Fibroblast of villous mesenchyme (primary cell): ENCODE measurements around the gene CALU. TPM values are rescaled to one million over a fixed set of nuclear protein-coding genes. Genes with fewer than 3 reads are reported as not detected.

Source experiments
- DNase-seq: peaks from one replicate; pipeline ENCODE4 v3.0.0-alpha.2; 2010; ENCODE audit warnings: low read depth
- H3K4me3 ChIP-seq: 2 replicates; pipeline ENCODE4 v1.5.1; 2011; ENCODE audit warnings: low read depth, mild to moderate bottlenecking, low read length
- CTCF ChIP-seq: IDR thresholded peaks from 2 replicates; pipeline ENCODE4 v1.5.1; 2012; ENCODE audit warnings: low read depth, mild to moderate bottlenecking, low read length; ENCODE audit not compliant: insufficient read depth
- small RNA-seq: library from RNA; depleted of rRNA; stranded (forward); fragments of <200 nt; gene quantifications from one replicate; pipeline ENCODE3, GENCODE V24; 2012
- total RNA-seq: library from RNA; depleted of rRNA; stranded (reverse); fragments of >200 nt; gene quantifications from 2 replicates; pipeline ENCODE4 v1.2.3, GENCODE V29; 2012

The CALU gene
- total RNA-seq, 1 donor, result 855 TPM

GRCh38 chr7:128812514-128813168 is 73.5 kb downstream of the CALU start:
- no peak overlapping the region for H3K4me3 ChIP-seq
- DNase-seq, result peak; percentile 33
- TF ChIP-seq CTCF, result no peak

GRCh38 chr7:128814499-128814898 is 75.3 kb downstream of the CALU start:
- TF ChIP-seq CTCF, result no peak
- H3K4me3 ChIP-seq, result no peak overlapping the region
- DNase-seq, result no peak

- TF ChIP-seq CTCF, result no peak
- H3K4me3 ChIP-seq, result no peak overlapping the region
- DNase-seq, result no peak
These were observed 76.3 kb downstream of the CALU start for GRCh38 chr7:128815289-128815942.

GRCh38 chr7:128818694-128819093 is 79.5 kb downstream of the CALU start:
- DNase-seq, result no peak
- no peak for TF ChIP-seq CTCF

More at GRCh38 chr7:128818694-128819093, 79.5 kb downstream of the CALU start:
- no peak overlapping the region for H3K4me3 ChIP-seq

Small RNAs within 50 kb of the gene (small RNA-seq; reads per million reads assigned to genes)
- gene RN7SL81P (not detected), gene RNA5SP242 (1.0 reads per million, percentile 13 among the genes with 10 or more reads in this experiment), gene RNA5SP243 (0.28 reads per million)

Other genes with a start within 250 kb of the CALU start
- gene GARIN1A, start 67.1 kb upstream of the CALU start, total RNA-seq, result 0.64 and 2.6 TPM in 2 replicates
- not detected in 2 replicates for gene OPN1SW, start 36.4 kb downstream of the CALU start, total RNA-seq
- gene CCDC136, start 52.6 kb downstream of the CALU start, total RNA-seq, result 9.9 and 10.6 TPM in 2 replicates
- gene FLNC, start 91.0 kb downstream of the CALU start, total RNA-seq, result 185 and 202 TPM in 2 replicates
- gene ATP6V1F, start 123.5 kb downstream of the CALU start, total RNA-seq, result 73.1 and 82.5 TPM in 2 replicates
- under 0.01 TPM in 1 of 2 replicates, not detected in the other for gene KCP, start 171.3 kb downstream of the CALU start, total RNA-seq
- under 0.01 TPM in 1 of 2 replicates, not detected in the other for gene IRF5, start 198.6 kb downstream of the CALU start, total RNA-seq